ENCODE measurements around the gene PRKCA. TPM values are rescaled to one million over a fixed set of nuclear protein-coding genes. Genes with fewer than 3 reads are reported as not detected.

Gene PRKCA
- total RNA-seq, 1 donor from 2014 or later, result 29.0 TPM

DNA sequence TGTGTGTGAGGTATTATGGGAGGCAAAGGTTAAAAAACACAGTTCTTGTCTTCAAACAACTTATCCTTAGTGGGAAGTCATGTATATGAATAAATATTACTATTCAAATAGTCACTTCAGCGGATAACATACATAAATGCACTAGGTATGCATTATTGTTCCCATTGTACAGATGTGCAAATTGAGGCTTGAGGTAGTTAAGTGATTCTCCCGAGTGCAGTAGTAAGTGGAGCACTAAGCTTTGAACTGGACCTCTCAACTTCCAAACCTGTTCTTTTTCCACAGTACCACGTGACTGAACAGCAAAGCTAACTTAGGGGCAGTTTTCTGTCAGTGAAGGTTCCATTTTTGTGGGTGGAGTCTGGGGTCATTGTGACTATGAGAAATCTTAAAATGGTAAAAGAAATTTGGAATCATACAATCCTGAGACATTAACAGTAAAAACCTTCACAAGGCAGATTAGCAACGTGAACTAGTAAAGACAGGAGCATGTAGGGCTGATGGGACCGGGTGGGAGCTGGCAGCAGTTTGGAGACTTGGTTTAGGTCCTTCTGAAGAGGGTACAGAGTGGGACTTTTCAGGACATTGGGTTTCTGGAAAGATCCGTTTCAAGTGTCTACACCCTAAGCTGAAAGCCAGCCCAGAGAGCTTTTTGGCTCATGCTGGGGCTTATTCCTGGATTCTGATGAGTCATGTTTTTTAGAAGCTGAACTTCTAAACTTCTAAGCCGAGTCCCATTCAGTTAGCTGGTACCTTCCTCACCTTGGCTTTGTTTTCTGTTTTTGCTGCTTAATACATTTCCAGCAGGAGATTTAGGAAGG lies 204.9 kb downstream of the PRKCA start:
- no peak for DNase-seq
- intact Hi-C loops (cut with DNase I), result no loop called here
- no peaks in the 10 kb centered on the region for H3K36me3 ChIP-seq
- TF ChIP-seq, protein P1, sequence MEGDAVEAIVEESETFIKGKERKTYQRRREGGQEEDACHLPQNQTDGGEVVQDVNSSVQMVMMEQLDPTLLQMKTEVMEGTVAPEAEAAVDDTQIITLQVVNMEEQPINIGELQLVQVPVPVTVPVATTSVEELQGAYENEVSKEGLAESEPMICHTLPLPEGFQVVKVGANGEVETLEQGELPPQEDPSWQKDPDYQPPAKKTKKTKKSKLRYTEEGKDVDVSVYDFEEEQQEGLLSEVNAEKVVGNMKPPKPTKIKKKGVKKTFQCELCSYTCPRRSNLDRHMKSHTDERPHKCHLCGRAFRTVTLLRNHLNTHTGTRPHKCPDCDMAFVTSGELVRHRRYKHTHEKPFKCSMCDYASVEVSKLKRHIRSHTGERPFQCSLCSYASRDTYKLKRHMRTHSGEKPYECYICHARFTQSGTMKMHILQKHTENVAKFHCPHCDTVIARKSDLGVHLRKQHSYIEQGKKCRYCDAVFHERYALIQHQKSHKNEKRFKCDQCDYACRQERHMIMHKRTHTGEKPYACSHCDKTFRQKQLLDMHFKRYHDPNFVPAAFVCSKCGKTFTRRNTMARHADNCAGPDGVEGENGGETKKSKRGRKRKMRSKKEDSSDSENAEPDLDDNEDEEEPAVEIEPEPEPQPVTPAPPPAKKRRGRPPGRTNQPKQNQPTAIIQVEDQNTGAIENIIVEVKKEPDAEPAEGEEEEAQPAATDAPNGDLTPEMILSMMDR (IDR thresholded peaks at IDR 0.05), result no peak
- H3K27ac ChIP-seq, result no peak overlapping the region
- no peaks in the 10 kb centered on the region for H3K9me3 ChIP-seq
- peaks cover 12% of the 10 kb centered on the region for H3K4me1 ChIP-seq
- no peak overlapping the region for H3K4me3 ChIP-seq
- H3K27me3 ChIP-seq (ENCODE audit: low read depth), result no peaks in the 10 kb centered on the region
- peak; percentile 40 to 75 for ATAC-seq

DNA sequence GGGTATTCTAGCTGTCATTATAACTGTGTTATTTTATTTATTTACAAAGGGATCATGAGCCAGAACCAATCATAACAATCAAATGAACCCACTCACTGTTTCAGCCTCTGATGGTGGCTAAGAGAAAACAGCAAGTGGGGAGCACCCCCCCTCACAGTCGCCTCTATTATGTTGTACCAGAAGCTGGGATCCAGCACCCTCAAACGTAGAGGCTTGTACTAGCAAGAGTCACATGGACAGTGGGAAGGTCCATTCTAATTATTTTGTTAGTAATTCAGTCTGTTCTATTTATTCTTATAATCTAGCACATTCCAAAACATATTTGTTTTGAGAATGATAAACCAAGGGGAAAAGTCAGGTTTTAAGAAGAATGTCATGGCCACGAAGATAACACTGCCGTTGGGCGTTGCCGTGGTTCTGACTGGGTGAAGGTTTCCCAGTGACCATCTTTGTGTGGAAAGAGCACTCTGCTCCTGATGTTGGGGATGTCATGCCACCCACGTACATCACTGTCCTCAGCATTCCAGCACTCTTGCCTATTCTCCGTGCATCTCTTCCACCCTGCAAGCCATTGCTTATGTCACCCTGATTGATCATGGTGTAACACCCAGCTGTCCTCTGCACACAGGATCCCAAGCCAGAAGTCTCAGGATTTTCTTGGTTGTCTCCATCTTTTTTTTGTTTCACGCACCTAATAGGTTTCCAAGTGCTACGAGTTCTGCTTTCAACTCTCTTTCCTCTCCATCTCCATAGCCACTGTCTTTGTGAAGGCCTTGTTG lies 205.8 kb downstream of the PRKCA start:
- Histone ChIP-seq H3K36me3 (no peaks in the 10 kb centered on the region), H3K27ac (no peak overlapping the region), H3K9me3 (no peaks in the 10 kb centered on the region), H3K27me3 (ENCODE audit: low read depth) (no peaks in the 10 kb centered on the region), H3K4me3 (no peak overlapping the region), H3K4me1 (peaks cover 12% of the 10 kb centered on the region)
- no peak for ATAC-seq
- TF ChIP-seq, protein P1 (IDR thresholded peaks at IDR 0.05), result no peak
- DNase-seq, result no peak
- intact Hi-C loops (cut with DNase I), result no loop called here

DNA sequence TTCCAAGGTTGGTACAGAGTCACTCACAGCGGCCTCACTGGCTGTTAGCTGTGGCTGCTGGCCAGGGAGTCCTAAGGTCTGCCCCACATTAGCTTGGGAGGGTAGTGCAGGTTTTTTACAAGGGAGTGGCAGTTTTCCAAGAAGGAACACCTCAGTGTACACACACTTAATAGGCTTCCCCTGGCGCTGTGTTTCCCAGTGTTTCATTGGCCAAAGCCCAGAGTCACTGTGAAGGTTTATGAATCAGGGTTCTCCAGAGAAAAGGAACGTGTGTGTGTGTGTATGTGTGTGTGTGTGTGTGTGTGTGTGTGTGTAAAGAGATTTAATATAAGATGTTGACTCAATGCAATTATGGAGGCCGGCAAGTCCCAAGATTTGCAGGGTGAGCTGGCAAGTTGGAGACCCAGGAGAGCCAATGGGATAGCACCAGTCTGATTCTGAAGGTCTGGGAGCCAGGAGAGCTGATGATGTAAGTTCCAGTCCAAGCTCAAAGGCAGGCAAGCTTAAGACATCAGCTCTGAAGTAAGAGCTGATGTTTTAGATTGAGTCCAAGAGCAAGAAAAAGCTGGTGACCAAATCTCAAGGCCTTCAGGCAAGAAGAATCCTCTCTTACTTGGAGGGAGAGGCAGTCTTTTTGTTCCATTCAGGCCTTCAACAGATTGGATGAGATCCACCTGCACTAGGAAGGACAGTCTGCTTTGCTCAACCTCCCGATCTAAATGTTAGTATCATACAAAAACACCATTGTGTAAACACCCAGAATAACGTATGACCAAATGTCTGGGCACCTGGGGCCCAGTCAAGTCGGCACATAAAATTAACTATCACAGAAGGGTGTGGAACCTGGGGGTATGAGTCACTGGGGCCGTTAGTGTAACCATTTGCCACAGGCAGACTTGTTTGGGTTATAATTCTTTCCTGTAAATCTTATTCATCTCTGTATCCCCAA lies 206.8 kb downstream of the PRKCA start:
- H3K4me1 ChIP-seq, result peaks cover 12% of the 10 kb centered on the region
- no peak overlapping the region for H3K27ac ChIP-seq
- TF ChIP-seq, protein P1 (IDR thresholded peaks at IDR 0.05), result no peak
- intact Hi-C loops (cut with DNase I), result no loop called here
- ATAC-seq, result peak; percentile 84 to 92
- H3K9me3 ChIP-seq, result no peaks in the 10 kb centered on the region
- H3K36me3 ChIP-seq, result no peaks in the 10 kb centered on the region
- peak; percentile 51 for DNase-seq
- H3K4me3 ChIP-seq, result no peak overlapping the region
- no peaks in the 10 kb centered on the region for H3K27me3 ChIP-seq (ENCODE audit: low read depth)

DNA sequence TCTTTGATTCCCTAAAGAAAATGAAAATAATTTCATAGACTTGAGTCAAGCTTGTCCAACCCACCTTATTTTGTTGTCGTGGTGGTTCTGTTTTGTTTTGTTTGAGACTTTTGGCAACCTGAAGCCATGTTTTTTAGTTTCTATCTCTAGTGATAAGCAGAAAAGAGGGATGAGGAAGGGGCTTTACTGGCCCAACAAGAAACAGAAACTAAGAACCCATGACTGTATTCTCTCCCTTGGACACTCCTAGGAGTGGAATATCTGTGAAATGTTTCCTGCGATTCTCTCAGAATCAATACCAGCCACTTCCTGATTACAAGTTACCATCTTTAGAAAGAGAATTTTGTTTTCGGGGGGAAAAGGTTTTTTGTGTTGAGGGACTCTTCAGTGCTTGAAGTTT lies 207.5 kb downstream of the PRKCA start:
- DNase-seq (no peak), ATAC-seq (no peak)
- intact Hi-C loops (cut with DNase I), result no loop called here
- TF ChIP-seq, protein P1 (IDR thresholded peaks at IDR 0.05), result no peak
- no peaks in the 10 kb centered on the region for H3K9me3 ChIP-seq
- no peaks in the 10 kb centered on the region for H3K27me3 ChIP-seq (ENCODE audit: low read depth)
- H3K36me3 ChIP-seq, result no peaks in the 10 kb centered on the region
- H3K4me1 ChIP-seq, result peaks cover 12% of the 10 kb centered on the region
- no peak overlapping the region for H3K4me3 ChIP-seq
- H3K27ac ChIP-seq, result no peak overlapping the region

DNA sequence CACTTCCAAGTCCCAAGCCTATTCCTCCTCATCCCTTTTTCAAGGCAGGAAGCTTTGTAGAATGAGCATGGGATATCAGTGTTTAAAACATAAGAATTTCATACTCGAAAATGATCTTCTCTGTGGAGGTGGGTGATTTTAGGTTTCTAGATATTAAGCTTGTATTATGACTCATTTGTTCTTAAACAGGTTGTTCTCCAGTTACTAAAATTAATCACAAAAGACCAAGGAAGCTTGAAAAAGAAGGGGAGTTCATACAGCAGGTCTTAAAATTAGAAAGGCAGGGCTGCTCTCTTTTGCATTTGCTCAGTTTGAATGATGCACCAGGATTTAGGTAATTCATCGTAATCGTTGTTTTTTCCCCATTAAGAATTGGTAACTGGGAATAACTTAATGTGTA lies 208.7 kb downstream of the PRKCA start:
- H3K9me3 ChIP-seq, result no peaks in the 10 kb centered on the region
- TF ChIP-seq, protein P1 (IDR thresholded peaks at IDR 0.05), result no peak
- intact Hi-C loops (cut with DNase I), result no loop called here
- H3K27ac ChIP-seq, result no peak overlapping the region
- DNase-seq (no peak), ATAC-seq (no peak)
- no peaks in the 10 kb centered on the region for H3K27me3 ChIP-seq (ENCODE audit: low read depth)
- no peaks in the 10 kb centered on the region for H3K36me3 ChIP-seq
- H3K4me3 ChIP-seq, result no peak overlapping the region
- peaks cover 12% of the 10 kb centered on the region for H3K4me1 ChIP-seq
